GM21360 (cell line): Measurements from ENCODE around the gene PAQR5.
"Not testable (repeated sequence)": the region's sequence is repeated elsewhere in the genome, so short reads cannot be mapped to it uniquely, and the experiment has no call there.

Source experiments
- ATAC-seq: cut with Tn5 transposase; IDR thresholded peaks from one replicate; pipeline ENCODE4 v1.9.1; 2021; ENCODE audit warnings: mild to moderate bottlenecking, moderate library complexity; ENCODE audit not compliant: unreplicated experiment

The PAQR5 gene

GRCh38 chr15:69314736-69315135, 16.0 kb downstream of the PAQR5 start:
- no peak for ATAC-seq

- no peak for ATAC-seq
These were observed 16.8 kb downstream of the PAQR5 start for GRCh38 chr15:69315402-69316110.

GRCh38 chr15:69316291-69316690, 17.6 kb downstream of the PAQR5 start:
- ATAC-seq, result no peak

- ATAC-seq, result no peak
These were observed 18.7 kb downstream of the PAQR5 start for GRCh38 chr15:69317392-69317841.

- no peak for ATAC-seq
These were observed 19.3 kb downstream of the PAQR5 start for GRCh38 chr15:69318033-69318432.

GRCh38 chr15:69319384-69320375, 21.0 kb downstream of the PAQR5 start:
- no peak for ATAC-seq

GRCh38 chr15:69320977-69321554, 22.4 kb downstream of the PAQR5 start:
- ATAC-seq, result no peak

GRCh38 chr15:69323893-69324430, 25.2 kb downstream of the PAQR5 start:
- ATAC-seq, result no peak

GRCh38 chr15:69324565-69324964, 25.9 kb downstream of the PAQR5 start:
- ATAC-seq, result no peak

GRCh38 chr15:69325456-69325971, 26.8 kb downstream of the PAQR5 start:
- no peak for ATAC-seq

- ATAC-seq, result no peak
These were observed 29.4 kb downstream of the PAQR5 start for GRCh38 chr15:69328080-69328479.

- ATAC-seq, result no peak
These were observed 30.0 kb downstream of the PAQR5 start for GRCh38 chr15:69328739-69329138.

- ATAC-seq, result no peak
These were observed 38.4 kb downstream of the PAQR5 start for GRCh38 chr15:69337138-69337537.

GRCh38 chr15:69338535-69339213, 40.0 kb downstream of the PAQR5 start:
- ATAC-seq, result no peak

- ATAC-seq, result not testable (repeated sequence)
These were observed 40.5 kb downstream of the PAQR5 start for GRCh38 chr15:69339214-69339543.

- no peak for ATAC-seq
These were observed 41.7 kb downstream of the PAQR5 start for GRCh38 chr15:69340243-69340900.

- ATAC-seq, result no peak
These were observed 42.6 kb downstream of the PAQR5 start for GRCh38 chr15:69341356-69341755.

- no peak for ATAC-seq
These were observed 43.9 kb downstream of the PAQR5 start for GRCh38 chr15:69342460-69343076.

- no peak for ATAC-seq
These were observed 44.4 kb downstream of the PAQR5 start for GRCh38 chr15:69343133-69343532.

- no peak for ATAC-seq
These were observed 45.5 kb downstream of the PAQR5 start for GRCh38 chr15:69344238-69344637.
